ENCODE measurements around the gene CDYL2. TPM values are rescaled to one million over a fixed set of nuclear protein-coding genes. Genes with fewer than 3 reads are reported as not detected.

The CDYL2 gene
- total RNA-seq, 2 experiments from 2014 or later = 10.4 to 11.4 TPM

- peaks cover 8% of the 10 kb centered on the region for H3K36me3 Mint-ChIP-seq (ENCODE audit: low read depth)
- ATAC-seq (no peak), DNase-seq (no peak)
- H3K27me3 Mint-ChIP-seq = no peaks in the 10 kb centered on the region
- H3K4me3 Mint-ChIP-seq = no peak overlapping the region
- intact Hi-C loops (cut with micrococcal nuclease) = no loop called here
- TF ChIP-seq CTCF (IDR thresholded peaks at IDR 0.05) = no peak
- peaks cover 10% of the 10 kb centered on the region for H3K4me1 Mint-ChIP-seq (ENCODE audit: low read depth)
- no peaks in the 10 kb centered on the region for H3K9me3 Mint-ChIP-seq
- CTCF ChIA-PET = no interaction called here
- H3K27ac Mint-ChIP-seq = no peak overlapping the region
- POLR2A ChIA-PET = no interaction called here
These were observed 124.4 kb downstream of the CDYL2 start for GRCh38 chr16:80680046-80680445.

GRCh38 chr16:80674884-80675283 is 129.5 kb downstream of the CDYL2 start:
- DNase-seq (no peak), ATAC-seq (no peak)
- Mint-ChIP-seq H3K4me3 (no peak overlapping the region), H3K27ac (no peak overlapping the region), H3K4me1 (ENCODE audit: low read depth) (peaks cover 15% of the 10 kb centered on the region), H3K27me3 (no peaks in the 10 kb centered on the region), H3K9me3 (peaks cover 6% of the 10 kb centered on the region), H3K36me3 (ENCODE audit: low read depth) (peaks cover 6% of the 10 kb centered on the region)
- ChIA-PET POLR2A (no interaction called here), CTCF (no interaction called here)
- TF ChIP-seq CTCF (IDR thresholded peaks at IDR 0.05) = no peak
- intact Hi-C loops (cut with micrococcal nuclease) = no loop called here

- POLR2A ChIA-PET = no interaction called here
- Mint-ChIP-seq H3K27ac (no peak overlapping the region), H3K27me3 (no peaks in the 10 kb centered on the region), H3K4me1 (ENCODE audit: low read depth) (peaks cover 20% of the 10 kb centered on the region), H3K4me3 (no peak overlapping the region), H3K9me3 (peaks cover 8% of the 10 kb centered on the region), H3K36me3 (ENCODE audit: low read depth) (peaks cover 5% of the 10 kb centered on the region)
- CTCF ChIA-PET = no interaction called here
- TF ChIP-seq CTCF (IDR thresholded peaks at IDR 0.05) = no peak
- DNase-seq (no peak), ATAC-seq (no peak)
- intact Hi-C loops (cut with micrococcal nuclease) = no loop called here
These were observed 132.0 kb downstream of the CDYL2 start for GRCh38 chr16:80672379-80672778.

GRCh38 chr16:80671281-80671849 is 133.0 kb downstream of the CDYL2 start:
- intact Hi-C loops (cut with micrococcal nuclease) = no loop called here

More at GRCh38 chr16:80671281-80671849, 133.0 kb downstream of the CDYL2 start:
- Mint-ChIP-seq H3K4me3 (no peak overlapping the region), H3K9me3 (peaks cover 8% of the 10 kb centered on the region), H3K4me1 (ENCODE audit: low read depth) (peaks cover 17% of the 10 kb centered on the region), H3K27ac (no peak overlapping the region), H3K27me3 (no peaks in the 10 kb centered on the region), H3K36me3 (ENCODE audit: low read depth) (peaks cover 5% of the 10 kb centered on the region)
- ChIA-PET CTCF (interaction anchor here (0.5 kb wide), 1 partner anchor 37 kb away, joined by 4 read pairs; no protein-coding TSS in a partner anchor), POLR2A (no interaction called here)
- no peak for TF ChIP-seq CTCF (IDR thresholded peaks at IDR 0.05)
- DNase-seq (no peak), ATAC-seq (no peak)
